ENCODE data around the gene DCLK3.

DNA sequence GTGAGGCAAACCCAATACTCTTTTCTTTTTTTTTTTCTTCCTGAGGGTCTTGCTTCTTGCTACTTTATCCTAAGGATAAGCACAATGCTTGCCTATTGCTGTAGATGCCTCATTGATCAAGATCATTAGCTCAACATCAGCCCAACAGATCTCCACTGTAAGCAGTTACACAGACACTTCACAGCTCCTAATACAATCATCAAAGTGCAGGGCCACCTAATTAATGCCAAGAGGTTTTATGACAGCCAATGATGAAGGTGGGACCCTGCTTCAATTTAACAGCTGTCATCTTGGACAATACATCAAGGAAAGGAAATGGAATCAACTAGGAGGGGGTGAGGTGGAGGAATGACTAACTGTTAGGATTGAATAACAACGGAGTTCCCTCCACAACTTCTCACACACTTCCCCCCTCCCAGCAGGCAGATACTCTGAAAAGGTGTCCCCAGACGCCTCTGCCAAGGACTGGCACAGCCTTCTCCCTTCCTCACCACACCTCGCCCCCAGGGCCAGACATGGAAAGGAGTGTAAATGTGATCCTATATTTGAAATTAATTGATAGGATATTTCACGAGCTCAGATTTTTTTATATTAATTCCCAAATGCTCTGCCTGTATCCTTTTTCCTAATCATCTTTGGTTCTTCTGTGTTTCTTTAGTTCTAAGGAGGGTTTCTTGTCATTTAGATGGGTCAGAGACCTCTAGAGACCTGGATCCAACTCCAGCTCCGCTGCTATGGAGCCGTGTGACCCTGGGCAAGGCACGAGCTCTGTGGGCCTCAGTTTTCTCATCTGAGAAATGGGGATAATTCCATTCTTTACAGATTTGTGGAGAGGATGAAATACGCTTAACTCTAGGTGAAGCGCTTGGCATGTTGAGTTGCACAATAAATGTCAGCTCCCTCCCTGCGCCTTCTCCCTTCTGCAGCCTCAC, 1.2 kb downstream of the DCLK3 start:
- TF ChIP-seq, protein P1, sequence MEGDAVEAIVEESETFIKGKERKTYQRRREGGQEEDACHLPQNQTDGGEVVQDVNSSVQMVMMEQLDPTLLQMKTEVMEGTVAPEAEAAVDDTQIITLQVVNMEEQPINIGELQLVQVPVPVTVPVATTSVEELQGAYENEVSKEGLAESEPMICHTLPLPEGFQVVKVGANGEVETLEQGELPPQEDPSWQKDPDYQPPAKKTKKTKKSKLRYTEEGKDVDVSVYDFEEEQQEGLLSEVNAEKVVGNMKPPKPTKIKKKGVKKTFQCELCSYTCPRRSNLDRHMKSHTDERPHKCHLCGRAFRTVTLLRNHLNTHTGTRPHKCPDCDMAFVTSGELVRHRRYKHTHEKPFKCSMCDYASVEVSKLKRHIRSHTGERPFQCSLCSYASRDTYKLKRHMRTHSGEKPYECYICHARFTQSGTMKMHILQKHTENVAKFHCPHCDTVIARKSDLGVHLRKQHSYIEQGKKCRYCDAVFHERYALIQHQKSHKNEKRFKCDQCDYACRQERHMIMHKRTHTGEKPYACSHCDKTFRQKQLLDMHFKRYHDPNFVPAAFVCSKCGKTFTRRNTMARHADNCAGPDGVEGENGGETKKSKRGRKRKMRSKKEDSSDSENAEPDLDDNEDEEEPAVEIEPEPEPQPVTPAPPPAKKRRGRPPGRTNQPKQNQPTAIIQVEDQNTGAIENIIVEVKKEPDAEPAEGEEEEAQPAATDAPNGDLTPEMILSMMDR (conservative IDR thresholded peaks at IDR 0.05 in 1 of 2, IDR thresholded peaks at IDR 0.05 in 1 of 2; ENCODE audit: low read depth in 1 of 2, low read length in 2 of 2), result no peak
- no peak for TF ChIP-seq EZH2 (IDR thresholded peaks at IDR 0.05; ENCODE audit: low read length, missing control alignments)

Data from fibroblast of lung (primary cell).